Measurements from ENCODE around the gene RASL12.
A peak's percentile ranks its signal among the peaks of the same experiment; 100 is the strongest.
"Not testable (repeated sequence)": the region's sequence is repeated elsewhere in the genome, so short reads cannot be mapped to it uniquely, and the experiment has no call there.

Gene RASL12

DNA sequence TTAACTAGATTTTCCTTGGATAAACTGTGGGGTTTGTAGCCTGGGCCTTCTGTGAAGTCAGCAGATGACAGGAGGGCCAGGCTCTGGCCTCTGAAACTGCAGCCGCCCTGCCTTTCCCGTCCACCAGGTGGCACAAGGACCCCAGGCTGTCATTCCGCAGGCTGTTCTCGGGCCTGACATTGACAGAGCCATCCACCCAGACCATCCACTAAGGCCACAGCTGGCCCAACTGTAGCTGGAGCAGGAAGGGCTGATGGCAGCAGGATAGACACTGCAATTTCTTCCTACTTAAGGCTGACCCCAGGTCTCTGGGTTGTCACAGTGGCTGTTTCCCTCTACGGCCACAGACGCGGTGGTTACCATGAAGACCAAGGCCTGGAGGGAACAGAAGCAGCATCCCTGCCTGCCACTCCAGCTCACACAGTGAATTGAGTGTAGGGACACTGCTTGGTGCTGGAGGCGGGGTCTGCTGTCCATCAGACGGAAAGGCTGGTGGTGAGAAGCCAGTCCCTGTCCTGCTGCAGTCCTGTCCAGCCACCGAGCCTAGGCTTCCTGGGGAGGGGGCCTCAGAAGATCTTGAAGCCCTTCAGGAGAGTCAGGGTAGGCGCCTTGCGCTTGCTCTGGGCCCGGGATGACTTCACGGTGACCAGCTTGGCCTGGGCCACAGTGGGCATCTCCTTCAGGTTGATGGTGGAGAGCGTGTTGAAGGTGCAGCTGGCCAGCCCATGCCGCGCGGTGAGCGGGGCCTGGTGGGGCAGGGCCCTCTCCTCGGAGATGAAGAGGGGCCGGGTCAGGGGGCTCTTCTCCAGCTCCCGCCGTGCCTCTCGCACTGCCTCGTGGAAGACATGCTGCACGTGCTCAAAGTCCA, 13.2 kb downstream of the RASL12 start:
- DNase-seq: peak; percentile 92

DNA sequence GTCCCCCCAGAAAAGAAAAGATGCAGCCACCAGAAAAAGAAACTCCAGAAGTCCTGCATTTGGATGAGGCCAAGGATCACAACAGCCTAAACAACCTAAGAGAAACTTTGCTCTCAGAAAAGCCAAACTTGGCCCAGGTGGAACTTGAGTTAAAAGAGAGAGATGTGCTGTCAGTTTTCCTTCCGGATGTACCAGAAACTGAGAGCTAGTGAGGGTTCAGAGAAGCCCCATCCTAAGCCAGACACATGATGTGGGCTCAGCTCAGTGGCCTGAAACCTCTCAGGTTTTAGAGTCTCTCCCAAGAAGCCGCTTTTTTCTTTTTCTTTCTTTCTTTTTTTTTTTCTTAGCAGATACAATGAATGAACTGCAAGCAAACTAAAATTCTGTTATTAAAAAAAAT, 14.8 kb downstream of the RASL12 start:
- DNase-seq: no peak

DNA sequence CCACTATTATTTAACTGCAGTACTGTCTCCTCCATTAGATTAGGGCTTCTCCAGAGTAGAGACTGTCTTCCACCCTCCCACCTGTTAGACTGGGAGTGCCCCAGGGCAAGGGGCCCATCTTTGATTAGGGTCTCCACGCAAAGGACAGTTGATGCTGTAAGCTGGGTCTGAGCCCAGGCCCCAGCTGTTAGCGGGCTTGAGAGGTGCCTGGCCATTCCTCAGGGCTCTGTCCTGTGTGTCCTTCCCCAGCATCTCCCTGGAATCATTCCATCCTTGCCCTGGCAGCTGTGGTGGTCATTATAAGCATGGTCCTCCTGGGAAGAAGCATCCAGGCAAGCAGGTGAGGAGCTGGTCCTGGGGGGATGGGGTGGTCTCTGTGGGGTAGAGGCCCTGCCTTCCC, 16.5 kb downstream of the RASL12 start:
- DNase-seq: no peak

DNA sequence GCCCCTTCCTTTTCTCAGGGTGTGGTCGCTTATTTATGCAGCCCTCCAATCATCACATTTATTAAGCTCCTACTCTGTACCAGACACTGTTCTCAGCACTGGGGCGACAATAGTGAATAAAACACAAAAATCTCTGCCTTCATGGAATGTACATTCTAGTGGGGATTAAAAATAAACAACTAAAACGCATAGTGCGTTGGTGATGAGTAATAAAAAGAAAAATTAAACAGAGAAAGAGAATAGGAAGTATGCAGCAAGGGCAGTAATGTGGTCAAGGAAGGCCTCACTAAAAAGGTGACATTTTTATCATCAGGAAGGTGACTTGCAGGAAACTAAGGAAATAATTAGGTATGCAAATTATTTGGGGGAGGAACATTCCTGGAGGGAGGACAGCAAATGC, 17.5 kb downstream of the RASL12 start:
- no peak for DNase-seq

GRCh38 chr15:65049418-65049840, 18.4 kb downstream of the RASL12 start:
- peak; percentile 98 for DNase-seq

DNA sequence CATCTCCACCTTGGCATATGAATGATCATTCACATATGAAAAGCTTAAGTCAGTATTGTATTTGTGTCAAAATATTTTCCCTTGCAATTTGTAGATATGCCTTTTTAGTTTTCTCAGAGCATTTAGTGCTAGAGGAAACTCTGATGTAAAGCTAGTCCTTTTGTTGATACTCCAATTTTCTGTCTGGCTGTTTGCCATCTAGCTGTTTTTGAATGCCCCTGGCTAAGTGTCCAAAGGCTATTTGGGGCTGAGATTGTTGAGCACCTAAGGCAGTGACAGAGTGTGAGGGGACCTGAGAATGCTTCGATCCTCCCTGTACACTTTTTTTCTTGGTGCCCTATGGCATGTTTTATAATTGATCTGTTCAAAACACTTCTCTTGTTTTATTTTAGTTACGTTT, 19.6 kb downstream of the RASL12 start:
- DNase-seq: no peak

DNA sequence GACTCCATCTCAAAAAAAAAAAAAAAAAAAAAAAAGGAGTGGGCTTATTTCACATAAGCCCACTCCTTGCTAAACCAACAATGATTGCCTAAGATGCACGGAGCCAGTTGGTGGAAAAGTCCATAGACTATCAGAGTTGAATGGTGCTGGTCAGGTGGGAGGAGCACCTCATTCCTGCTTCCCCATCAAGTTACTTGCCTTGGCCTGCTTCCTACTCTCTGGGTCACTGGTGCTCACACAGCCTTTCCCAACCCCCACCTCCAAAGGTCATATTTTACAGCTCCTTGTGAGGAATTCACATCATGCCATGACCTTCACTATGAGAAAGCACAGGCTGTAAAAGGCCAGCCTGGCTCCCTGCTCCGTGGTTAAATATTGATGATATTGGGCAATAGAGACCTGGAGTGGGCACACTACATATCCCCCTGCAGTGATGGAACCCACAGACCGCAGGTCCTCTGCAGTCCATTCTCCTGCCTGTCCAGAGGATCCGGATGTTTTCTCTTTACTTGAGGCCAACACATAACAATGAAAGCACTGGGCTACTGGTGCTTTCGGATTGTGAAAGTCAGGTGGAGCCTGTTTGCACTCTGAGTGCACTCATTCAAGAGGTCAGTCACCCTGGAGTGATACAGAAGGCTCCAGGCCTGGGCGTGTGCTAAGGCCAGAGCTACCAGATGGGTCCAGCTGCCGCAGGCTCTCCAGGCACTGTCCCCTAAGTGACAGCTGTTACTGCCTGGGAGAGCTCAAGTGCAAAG, 22.9 kb downstream of the RASL12 start, which contains the start of gene SLC51B:
SLC51B (plus strand) TSS at position 664 of the 758 bp plus-strand sequence. CDS start 4,618 bp downstream, outside the sequence.
- peak; percentile 83 for DNase-seq

DNA sequence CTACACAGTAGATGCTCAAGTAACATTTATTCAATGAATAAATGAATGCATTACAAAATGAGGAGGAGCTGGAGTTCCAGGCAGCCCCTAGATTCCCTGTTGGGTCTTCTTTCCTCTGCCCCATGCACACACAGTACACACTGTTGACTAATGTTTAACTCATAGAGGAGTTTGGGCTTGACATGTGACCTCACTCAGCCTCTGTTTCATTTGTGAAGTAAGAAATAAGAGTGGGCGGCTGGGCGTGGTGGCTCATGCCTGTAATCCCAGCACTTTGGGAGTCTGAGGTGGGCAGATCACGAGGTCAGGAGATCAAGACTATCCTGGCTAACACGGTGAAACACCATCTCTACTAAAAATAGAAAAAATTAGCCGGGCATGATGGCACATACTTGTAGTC, 23.6 kb downstream of the RASL12 start:
- not testable (repeated sequence) for DNase-seq

GRCh38 chr15:65042776-65043327, 24.9 kb downstream of the RASL12 start:
- no peak for DNase-seq

DNA sequence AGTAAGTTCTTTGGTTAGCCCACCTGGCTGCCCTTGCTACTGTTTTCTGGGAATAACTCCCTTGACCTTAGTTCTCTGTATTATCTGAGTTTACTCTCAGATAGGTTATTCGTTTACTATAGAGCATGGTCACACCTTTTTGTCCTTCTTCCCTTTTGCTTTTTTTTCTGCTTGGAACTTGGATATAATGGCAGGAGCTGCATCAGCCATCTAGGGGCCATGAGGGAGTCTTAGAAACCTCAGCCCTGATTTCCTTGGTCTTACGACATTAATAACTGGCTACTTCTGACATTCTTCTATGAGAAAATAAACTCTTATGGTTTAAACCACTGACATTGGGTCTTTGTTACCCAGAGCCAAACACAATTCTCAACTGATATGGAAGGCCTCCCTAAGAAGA, 26.0 kb downstream of the RASL12 start:
- DNase-seq: no peak

DNA sequence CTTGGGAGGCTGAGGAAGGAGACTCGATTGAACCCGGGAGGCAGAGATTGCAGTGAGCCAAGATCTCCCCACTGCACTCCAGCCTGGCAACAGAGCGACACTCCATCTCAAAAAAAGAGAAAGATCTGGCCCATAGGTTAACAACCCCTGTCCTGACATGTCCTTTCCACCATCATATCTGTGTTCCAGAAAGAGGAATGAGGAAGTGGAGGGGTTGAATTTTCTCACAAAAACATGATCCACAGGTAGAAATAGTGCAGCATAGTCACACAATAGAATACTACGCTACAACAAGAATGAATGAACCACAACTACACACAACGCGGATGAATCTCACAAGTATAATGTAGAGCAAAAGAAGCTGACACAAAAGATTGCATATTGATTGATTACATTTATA, 27.3 kb downstream of the RASL12 start:
- DNase-seq: no peak

DNA sequence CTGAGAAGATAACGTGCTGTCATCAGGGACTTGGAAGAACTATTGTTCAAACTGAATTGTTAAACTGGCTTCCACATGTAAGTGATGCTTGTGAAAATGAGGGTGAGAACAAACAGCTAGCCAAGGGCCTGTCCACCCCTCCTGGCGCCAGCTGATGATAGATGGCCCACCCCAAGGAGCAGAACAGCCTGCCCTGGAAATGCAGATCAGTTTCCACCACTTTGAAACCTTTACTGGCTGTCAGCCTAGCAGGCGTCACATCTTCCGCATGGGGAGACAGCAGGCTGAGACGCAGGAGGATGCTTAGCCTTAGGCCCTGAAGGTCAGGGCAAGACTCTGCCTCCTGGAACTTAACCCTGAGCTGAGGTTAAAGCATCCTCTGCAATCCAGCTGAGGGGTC, 29.0 kb downstream of the RASL12 start:
- peak; percentile 67 for DNase-seq

DNA sequence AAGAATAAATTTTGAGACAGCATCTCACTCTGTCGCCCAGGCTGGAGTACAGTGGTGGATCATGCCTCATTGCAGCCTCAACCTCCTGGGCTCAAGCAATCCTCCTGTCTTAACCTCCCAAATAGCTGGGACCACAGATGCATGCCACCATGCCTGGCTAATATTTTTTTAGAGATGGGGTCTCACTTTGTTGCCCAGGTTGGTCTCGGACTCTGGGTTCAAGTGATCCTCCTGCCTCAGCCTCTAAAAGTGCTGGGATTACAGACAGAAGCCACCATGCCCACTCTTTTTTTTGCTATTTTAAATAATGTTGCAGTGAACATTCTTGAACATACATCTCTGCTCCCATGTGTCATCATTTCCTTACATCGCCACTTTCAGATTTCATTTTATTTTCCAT, 29.4 kb downstream of the RASL12 start:
- no peak for DNase-seq

- no peak for DNase-seq
Measured at GRCh38 chr15:65037309-65037708, 30.5 kb downstream of the RASL12 start.

- DNase-seq: no peak
Measured at GRCh38 chr15:65034719-65035118, 33.1 kb downstream of the RASL12 start.

DNA sequence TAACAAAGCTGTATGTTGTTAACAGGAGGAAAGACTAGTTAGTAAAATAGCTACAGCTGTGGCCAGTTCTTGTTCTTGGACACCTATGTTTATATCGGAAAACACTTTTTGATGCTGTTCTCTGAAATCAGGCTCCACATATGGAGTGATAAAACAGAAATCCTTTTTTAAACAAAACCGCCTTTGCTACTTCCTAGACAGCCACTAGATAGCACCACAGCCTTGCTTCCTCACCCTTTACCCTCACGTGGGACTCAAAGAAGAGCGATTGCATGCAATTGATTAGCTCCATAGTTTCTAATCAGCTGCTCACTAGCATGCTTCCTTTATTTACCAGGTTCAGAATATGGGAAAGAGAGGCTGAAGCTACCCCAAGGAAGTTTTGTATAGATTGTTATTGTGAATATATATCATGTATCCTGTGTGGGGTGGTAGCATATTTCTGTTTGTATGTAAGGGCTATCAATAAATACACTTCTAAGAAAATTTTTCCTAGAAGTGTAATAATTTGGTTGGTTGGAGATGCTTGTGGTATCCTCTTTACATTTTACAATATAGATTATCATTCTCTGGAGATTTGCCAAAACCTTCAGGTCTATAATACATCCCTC, 34.0 kb downstream of the RASL12 start:
- peak; percentile 69 for DNase-seq

DNA sequence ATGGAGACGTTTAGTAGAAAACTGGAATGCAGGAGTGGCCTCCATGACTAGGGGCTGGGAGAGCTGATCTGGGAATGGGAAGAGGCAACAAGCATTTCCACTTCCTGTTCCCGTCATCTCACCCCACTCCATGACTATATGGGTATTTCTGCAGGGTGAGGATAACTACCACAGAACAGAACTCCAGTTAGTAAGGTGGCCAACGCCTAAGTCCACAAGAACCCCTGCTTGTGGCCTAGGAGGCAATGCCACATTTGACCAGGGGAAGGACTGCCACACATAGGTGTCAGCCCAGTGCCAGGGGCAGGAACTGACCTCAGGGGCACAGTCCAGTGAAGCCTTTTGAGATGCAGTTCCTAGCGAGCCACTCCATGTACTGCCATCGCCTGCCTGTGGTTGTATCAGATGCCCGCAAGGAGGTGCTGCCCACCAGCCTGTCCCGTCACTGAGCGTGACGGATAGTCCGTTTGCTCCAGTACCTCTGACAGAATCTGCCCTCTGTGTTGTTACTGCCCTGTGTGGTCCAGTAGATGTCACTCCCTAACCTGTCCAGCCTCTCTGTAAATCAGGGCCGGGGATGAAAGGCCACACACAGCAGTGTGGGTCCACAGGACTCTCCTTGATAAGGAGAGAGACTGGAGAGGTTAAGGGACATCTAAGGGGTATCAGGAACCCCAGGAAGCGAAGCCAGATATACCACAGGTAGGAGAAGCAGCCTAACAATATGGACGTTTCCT, 34.8 kb downstream of the RASL12 start:
- peak; percentile 82 for DNase-seq

DNA sequence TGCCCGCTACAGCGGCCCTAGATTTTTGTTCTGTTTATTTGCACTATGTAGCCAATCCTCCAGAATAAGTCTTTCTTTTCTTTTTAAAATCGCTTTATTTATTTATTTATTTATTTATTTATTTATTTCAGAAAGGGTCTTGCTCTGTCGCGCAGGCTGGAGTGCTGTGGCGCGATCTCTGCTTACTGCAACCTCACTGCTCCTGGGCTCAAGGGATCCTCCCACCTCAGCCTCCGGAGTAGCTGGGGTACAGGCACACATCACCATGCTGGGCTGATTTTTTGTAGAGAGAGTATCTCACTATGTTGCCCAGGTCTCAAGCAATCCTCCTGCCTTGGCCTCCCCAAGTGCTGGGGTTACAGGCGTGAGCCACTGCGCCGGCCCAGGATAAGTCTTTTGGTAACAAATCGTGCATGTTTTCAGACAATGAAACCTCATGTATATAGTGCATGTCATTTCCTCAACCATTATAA, 38.0 kb downstream of the RASL12 start:
- no peak for DNase-seq

DNA sequence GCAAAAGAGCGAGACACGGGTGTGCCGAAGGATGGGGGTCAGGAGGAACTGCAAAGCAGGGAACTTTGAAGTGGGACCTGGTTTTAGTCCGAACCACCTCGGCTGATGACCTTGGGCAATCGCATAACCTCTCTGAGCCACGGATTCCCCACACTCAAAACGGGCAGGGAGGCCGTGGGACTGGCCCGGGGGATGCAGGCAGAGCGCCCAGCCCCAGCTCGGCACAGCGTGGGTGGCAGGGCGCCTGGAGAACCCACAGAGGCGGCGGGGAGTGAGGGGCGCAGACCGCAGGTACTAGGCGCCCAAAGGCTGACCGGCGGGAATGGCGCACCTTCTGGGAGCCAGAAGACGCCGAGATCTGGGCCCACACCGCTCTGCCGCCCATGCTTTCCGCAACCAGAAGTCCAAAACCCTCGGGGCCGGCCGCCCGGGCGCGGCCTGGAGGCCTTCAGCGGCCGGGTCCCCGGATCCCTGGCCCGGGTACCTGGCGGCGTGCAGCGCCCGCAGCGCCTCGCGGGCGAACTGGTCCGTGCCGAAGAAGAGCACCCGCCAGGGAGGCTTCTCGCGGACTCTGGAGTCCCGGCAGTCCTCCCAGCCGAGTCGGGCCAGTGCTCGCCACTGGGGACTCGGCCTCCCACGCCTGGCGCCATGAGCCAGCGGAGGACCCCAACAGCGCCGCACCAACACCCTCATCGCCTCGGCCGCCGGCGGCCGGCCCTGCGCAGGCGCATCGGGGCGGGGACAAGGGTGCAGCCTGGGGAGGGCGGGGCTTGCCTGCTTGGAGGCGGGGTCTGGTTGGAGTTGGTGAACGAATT, 38.7 kb downstream of the RASL12 start, which contains the start of gene MTFMT:
MTFMT (minus strand) TSS at position 719 of the 815 bp plus-strand sequence; CDS start at position 693, 26 bp downstream.
- peak; percentile 95 for DNase-seq

DNA sequence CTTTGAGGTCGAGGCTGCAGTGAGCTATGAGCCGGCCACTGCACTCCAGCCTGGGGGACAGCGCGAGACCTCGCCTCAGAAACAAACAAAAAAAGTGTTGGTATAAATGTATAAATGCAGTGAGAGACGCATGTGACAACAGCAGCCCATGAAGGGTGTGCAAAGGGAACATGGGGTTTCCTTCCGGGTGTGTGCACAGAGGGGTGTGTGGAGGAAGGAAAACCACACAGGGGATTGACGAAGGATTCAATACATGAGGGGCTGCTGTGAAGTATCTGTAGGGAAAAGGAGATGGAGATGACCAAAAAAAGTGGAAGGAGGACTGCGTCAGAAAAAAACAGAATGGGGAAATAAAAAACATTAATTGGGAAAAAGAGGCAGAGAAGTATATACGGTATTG, 39.5 kb downstream of the RASL12 start:
- no peak for DNase-seq

GRCh38 chr15:65027593-65027992, 40.2 kb downstream of the RASL12 start:
- no peak for DNase-seq
